Measurements from ENCODE around the gene PNKD. TPM values are rescaled to one million over a fixed set of nuclear protein-coding genes. Genes with fewer than 3 reads are reported as not detected.
A peak's percentile ranks its signal among the peaks of the same experiment; 100 is the strongest.

The PNKD gene
- total and polyA plus RNA-seq, 2 donors from 2014 or later, result 90.6 to 244 TPM

GRCh38 chr2:218341381-218341780 lies 71.1 kb downstream of the PNKD start:
- H3K9ac ChIP-seq (ENCODE audit: low read length in 3 of 3), result no peak overlapping the region
- TF ChIP-seq CTCF (IDR thresholded peaks at IDR 0.05; ENCODE audit: borderline replicate concordance, extremely low read depth, insufficient read depth), result no peak
- no peak for FAIRE-seq

GRCh38 chr2:218342837-218343236 lies 72.5 kb downstream of the PNKD start:
- H3K4me3 ChIP-seq (ENCODE audit: low read length in 3 of 3), result no peak overlapping the region
- H3K27ac ChIP-seq (ENCODE audit: low read depth in 2 of 2, low read length in 2 of 2), result peak overlapping the region in 1 of 2 donors; percentile 23
- FAIRE-seq, result no peak
- DNase-seq, result no peak
- intact Hi-C loops (cut with DNase I), result no loop called here
- H3K4me1 ChIP-seq (ENCODE audit: control insufficient read depth in 2 of 3, insufficient read depth in 2 of 3, low read depth in 1 of 3, low read length in 3 of 3), result peaks cover 0 to 9% (median 0%) of the 10 kb centered on the region in 3 donors
- H3K9me3 ChIP-seq (ENCODE audit: control insufficient read depth in 2 of 3, insufficient read depth in 1 of 3, low read length in 3 of 3), result no peaks in the 10 kb centered on the region
- no peaks in the 10 kb centered on the region for H3K27me3 ChIP-seq (ENCODE audit: control insufficient read depth, insufficient read depth, low read length)
- peak overlapping the region in 1 of 3 donors; percentile 34 for H3K9ac ChIP-seq (ENCODE audit: low read length in 3 of 3)
- TF ChIP-seq CTCF (IDR thresholded peaks at IDR 0.05; ENCODE audit: borderline replicate concordance, extremely low read depth, insufficient read depth), result no peak
- H3K36me3 ChIP-seq (ENCODE audit: control insufficient read depth in 2 of 3, insufficient read depth in 3 of 3, low read length in 3 of 3), result peaks cover 0 to 18% (median 0%) of the 10 kb centered on the region in 3 donors

More at GRCh38 chr2:218341381-218341780, 71.1 kb downstream of the PNKD start:
- peaks cover 0 to 9% (median 0%) of the 10 kb centered on the region in 3 donors for H3K4me1 ChIP-seq (ENCODE audit: control insufficient read depth in 2 of 3, insufficient read depth in 2 of 3, low read depth in 1 of 3, low read length in 3 of 3)
- H3K27ac ChIP-seq (ENCODE audit: low read depth in 2 of 2, low read length in 2 of 2), result no peak overlapping the region
- no peak for DNase-seq
- no peak overlapping the region for H3K4me3 ChIP-seq (ENCODE audit: low read length in 3 of 3)
- intact Hi-C loops (cut with DNase I), result no loop called here
- H3K27me3 ChIP-seq (ENCODE audit: control insufficient read depth, insufficient read depth, low read length), result no peaks in the 10 kb centered on the region
- H3K9me3 ChIP-seq (ENCODE audit: control insufficient read depth in 2 of 3, insufficient read depth in 1 of 3, low read length in 3 of 3), result no peaks in the 10 kb centered on the region
- H3K36me3 ChIP-seq (ENCODE audit: control insufficient read depth in 2 of 3, insufficient read depth in 3 of 3, low read length in 3 of 3), result peaks cover 0 to 15% (median 0%) of the 10 kb centered on the region in 3 donors

GRCh38 chr2:218343591-218343990 lies 73.3 kb downstream of the PNKD start:
- FAIRE-seq (no peak), DNase-seq (no peak)
- Histone ChIP-seq H3K27ac (ENCODE audit: low read depth in 2 of 2, low read length in 2 of 2) (peak overlapping the region in 1 of 2 donors; percentile 37), H3K4me1 (ENCODE audit: control insufficient read depth in 2 of 3, insufficient read depth in 2 of 3, low read depth in 1 of 3, low read length in 3 of 3) (peaks cover 0 to 9% (median 0%) of the 10 kb centered on the region in 3 donors), H3K36me3 (ENCODE audit: control insufficient read depth in 2 of 3, insufficient read depth in 3 of 3, low read length in 3 of 3) (peaks cover 0 to 18% (median 0%) of the 10 kb centered on the region in 3 donors), H3K4me3 (ENCODE audit: low read length in 3 of 3) (no peak overlapping the region), H3K9ac (ENCODE audit: low read length in 3 of 3) (no peak overlapping the region), H3K9me3 (ENCODE audit: control insufficient read depth in 2 of 3, insufficient read depth in 1 of 3, low read length in 3 of 3) (no peaks in the 10 kb centered on the region), H3K27me3 (ENCODE audit: control insufficient read depth, insufficient read depth, low read length) (no peaks in the 10 kb centered on the region)
- intact Hi-C loops (cut with DNase I), result no loop called here
- TF ChIP-seq CTCF (IDR thresholded peaks at IDR 0.05; ENCODE audit: borderline replicate concordance, extremely low read depth, insufficient read depth), result no peak

Data from kidney (tissue), 14 donors.